Measurements from ENCODE around the gene SH3PXD2A.

SH3PXD2A gene

DNA sequence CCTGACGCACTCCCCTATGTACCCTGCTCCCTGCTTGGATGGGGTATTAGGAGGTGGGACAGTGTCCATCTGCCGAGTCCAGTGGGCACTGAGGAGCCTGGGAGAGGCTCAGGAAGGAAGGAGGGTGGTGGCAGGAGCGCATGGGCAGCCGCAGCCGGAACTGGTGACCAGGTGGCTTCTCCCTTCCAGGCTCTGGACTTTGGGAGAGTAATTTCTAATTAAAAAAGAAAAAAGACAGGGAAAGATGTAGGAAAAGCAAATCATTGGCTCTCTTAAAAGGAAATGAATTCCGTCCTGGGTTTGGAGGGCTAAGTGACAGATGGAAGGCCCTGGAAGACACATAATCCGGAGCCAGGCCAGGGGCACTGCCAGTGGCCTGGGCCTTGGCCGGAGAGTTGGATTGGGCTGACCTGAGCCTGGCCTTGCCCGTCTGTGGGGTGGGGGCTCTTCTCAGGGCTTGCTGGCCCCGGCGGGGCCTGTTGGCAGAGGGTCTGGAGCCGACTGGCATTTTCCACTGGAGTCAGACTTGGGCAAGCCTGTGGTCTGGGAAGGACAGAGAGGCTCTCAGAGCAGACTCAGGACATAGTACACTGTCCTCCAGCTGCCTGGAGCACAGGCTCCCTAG lies 298.9 kb downstream of the SH3PXD2A start:
- Histone ChIP-seq H3K4me3 (ENCODE audit: low read depth in 1 of 2, low read length in 2 of 2) (no peak overlapping the region), H3K4me1 (ENCODE audit: insufficient read depth, low read length) (no peaks in the 10 kb centered on the region)
- ATAC-seq (ENCODE audit: insufficient read depth, low read depth), result no peak

DNA sequence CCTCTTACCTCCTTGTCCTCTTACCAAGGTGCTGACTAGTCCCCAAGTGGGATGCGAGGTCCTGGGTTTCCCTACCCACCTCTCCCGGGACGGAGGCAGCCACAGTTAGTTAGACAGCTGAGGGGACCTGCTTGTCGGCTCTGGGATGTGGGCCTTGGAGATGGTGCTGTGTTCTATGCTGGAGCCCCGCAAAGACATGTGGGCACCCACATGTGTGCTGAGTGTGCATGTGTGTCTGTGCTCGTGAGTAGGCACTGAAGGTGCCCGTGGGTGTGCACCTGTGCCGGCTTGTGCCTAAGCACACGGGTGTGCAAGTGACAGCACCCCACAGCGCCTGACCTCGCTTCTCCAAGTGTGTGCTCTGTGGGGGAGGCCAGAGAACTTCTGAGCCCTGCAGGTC lies 299.7 kb downstream of the SH3PXD2A start:
- no peak overlapping the region for H3K27ac ChIP-seq (ENCODE audit: low read length)
- TF ChIP-seq CTCF (IDR thresholded peaks at IDR 0.05; ENCODE audit: borderline replicate concordance, extremely low read depth, low read length, poor library complexity, severe bottlenecking) (no peak), EZH2 (IDR thresholded peaks at IDR 0.05; ENCODE audit: borderline replicate concordance, low read depth, low read length, severe bottlenecking) (no peak)
- H3K9me3 ChIP-seq (ENCODE audit: insufficient read depth, low read length, severe bottlenecking), result no peaks in the 10 kb centered on the region
- no peak overlapping the region for H3K9ac ChIP-seq (ENCODE audit: low read depth, low read length)
- H3K4me2 ChIP-seq (ENCODE audit: insufficient read depth, low read length), result no peak overlapping the region
- no peak overlapping the region for H3K4me3 ChIP-seq (ENCODE audit: low read depth in 1 of 2, low read length in 2 of 2)
- DNase-seq (no peak), ATAC-seq (ENCODE audit: insufficient read depth, low read depth) (no peak)
- H3K27me3 ChIP-seq (ENCODE audit: insufficient read depth, low read length, poor library complexity), result peaks cover 11% of the 10 kb centered on the region
- no peaks in the 10 kb centered on the region for H3K36me3 ChIP-seq (ENCODE audit: insufficient read depth, low read length)
- H2AFZ ChIP-seq (ENCODE audit: low read depth, low read length), result no peak overlapping the region
- no peaks in the 10 kb centered on the region; the same call in 1 of the 2 replicates for H4K20me1 ChIP-seq (ENCODE audit: insufficient read depth, low read length)
- no peaks in the 10 kb centered on the region for H3K4me1 ChIP-seq (ENCODE audit: insufficient read depth, low read length)
- no peaks in the 10 kb centered on the region for H3K79me2 ChIP-seq (ENCODE audit: insufficient read depth, low read length)

More for the DNA sequence above, 298.9 kb downstream of the SH3PXD2A start:
- Histone ChIP-seq H3K4me2 (ENCODE audit: insufficient read depth, low read length) (no peak overlapping the region), H3K9ac (ENCODE audit: low read depth, low read length) (no peak overlapping the region), H3K27ac (ENCODE audit: low read length) (no peak overlapping the region), H3K9me3 (ENCODE audit: insufficient read depth, low read length, severe bottlenecking) (no peaks in the 10 kb centered on the region), H3K79me2 (ENCODE audit: insufficient read depth, low read length) (no peaks in the 10 kb centered on the region), H4K20me1 (ENCODE audit: insufficient read depth, low read length) (no peaks in the 10 kb centered on the region; the same call in 1 of the 2 replicates), H2AFZ (ENCODE audit: low read depth, low read length) (no peak overlapping the region), H3K36me3 (ENCODE audit: insufficient read depth, low read length) (no peaks in the 10 kb centered on the region), H3K27me3 (ENCODE audit: insufficient read depth, low read length, poor library complexity) (peaks cover 11% of the 10 kb centered on the region)
- DNase-seq, result no peak
- TF ChIP-seq EZH2 (IDR thresholded peaks at IDR 0.05; ENCODE audit: borderline replicate concordance, low read depth, low read length, severe bottlenecking), result no peak
- TF ChIP-seq CTCF (IDR thresholded peaks at IDR 0.05; ENCODE audit: borderline replicate concordance, extremely low read depth, low read length, poor library complexity, severe bottlenecking), result no peak

DNA sequence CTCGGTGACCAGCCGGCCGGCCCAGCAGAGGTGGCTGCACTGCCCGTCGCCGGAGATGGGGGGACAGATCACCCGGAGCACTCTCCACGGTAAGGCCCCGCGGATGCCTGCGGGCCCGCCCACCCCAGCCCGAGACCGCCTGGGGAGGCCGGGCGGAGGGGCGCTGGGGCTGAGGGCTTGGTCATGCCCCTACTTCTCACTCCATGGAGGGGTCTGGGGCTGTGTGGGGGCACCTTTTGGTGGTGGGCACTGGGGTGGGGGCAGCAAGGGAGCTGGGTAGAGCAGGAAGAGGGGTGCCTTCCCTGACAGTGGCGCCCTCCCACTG lies 300.1 kb downstream of the SH3PXD2A start:
- ATAC-seq (ENCODE audit: insufficient read depth, low read depth), result no peak
- Histone ChIP-seq H3K4me3 (ENCODE audit: low read depth in 1 of 2, low read length in 2 of 2) (no peak overlapping the region), H2AFZ (ENCODE audit: low read depth, low read length) (no peak overlapping the region)

More for the DNA sequence above, 300.1 kb downstream of the SH3PXD2A start:
- Histone ChIP-seq H4K20me1 (ENCODE audit: insufficient read depth, low read length) (no peaks in the 10 kb centered on the region; the same call in 1 of the 2 replicates), H3K9ac (ENCODE audit: low read depth, low read length) (no peak overlapping the region), H3K79me2 (ENCODE audit: insufficient read depth, low read length) (no peaks in the 10 kb centered on the region), H3K27ac (ENCODE audit: low read length) (no peak overlapping the region), H3K36me3 (ENCODE audit: insufficient read depth, low read length) (no peaks in the 10 kb centered on the region), H3K4me1 (ENCODE audit: insufficient read depth, low read length) (no peaks in the 10 kb centered on the region), H3K27me3 (ENCODE audit: insufficient read depth, low read length, poor library complexity) (peaks cover 11% of the 10 kb centered on the region), H3K9me3 (ENCODE audit: insufficient read depth, low read length, severe bottlenecking) (no peaks in the 10 kb centered on the region), H3K4me2 (ENCODE audit: insufficient read depth, low read length) (no peak overlapping the region)
- no peak for TF ChIP-seq CTCF (IDR thresholded peaks at IDR 0.05; ENCODE audit: borderline replicate concordance, extremely low read depth, low read length, poor library complexity, severe bottlenecking)
- TF ChIP-seq EZH2 (IDR thresholded peaks at IDR 0.05; ENCODE audit: borderline replicate concordance, low read depth, low read length, severe bottlenecking), result no peak
- DNase-seq, result no peak

Measured in DND-41 (cell line).